ENCODE measurements around the gene DOCK6. TPM values are rescaled to one million over a fixed set of nuclear protein-coding genes. Genes with fewer than 3 reads are reported as not detected.

The DOCK6 gene
- polyA plus RNA-seq, 1 donor from 2014 or later: not detected

- Histone ChIP-seq H2AFZ (ENCODE audit: low read depth, low read length) (no peak overlapping the region), H3K9ac (ENCODE audit: low read length) (no peak overlapping the region), H3K9me3 (ENCODE audit: low read length) (no peaks in the 10 kb centered on the region), H4K20me1 (ENCODE audit: insufficient read depth) (no peaks in the 10 kb centered on the region), H3K4me2 (ENCODE audit: low read length) (no peak overlapping the region), H3K79me2 (replicated peaks; ENCODE audit: insufficient read depth, low read length) (no peaks in the 10 kb centered on the region), H3F3A (ENCODE audit: insufficient read depth, low read length, poor library complexity, severe bottlenecking) (no peaks in the 10 kb centered on the region), H3K4me3 (ENCODE audit: low read length) (no peak overlapping the region), H3K36me3 (ENCODE audit: insufficient read depth, low read length) (no peaks in the 10 kb centered on the region), H3K27ac (ENCODE audit: low read length) (no peak overlapping the region), H3K27me3 (ENCODE audit: insufficient read depth, low read depth, low read length) (no peaks in the 10 kb centered on the region), H3K9me2 (ENCODE audit: insufficient read depth, low read length) (no peaks in the 10 kb centered on the region)
- TF ChIP-seq EP300 (conservative IDR thresholded peaks at IDR 0.05; ENCODE audit: poor library complexity, severe bottlenecking) (no peak), POLR2AphosphoS5 (IDR thresholded peaks at IDR 0.05) (no peak), EZH2 (IDR thresholded peaks at IDR 0.05; ENCODE audit: borderline replicate concordance, insufficient read depth, low read length, poor library complexity, severe bottlenecking) (no peak), MXI1 (conservative IDR thresholded peaks at IDR 0.05; ENCODE audit: poor library complexity, severe bottlenecking) (no peak), SMC3 (conservative IDR thresholded peaks at IDR 0.05; ENCODE audit: poor library complexity) (no peak), RAD21 (conservative IDR thresholded peaks at IDR 0.05) (no peak), TAF1 (IDR thresholded peaks at IDR 0.05; ENCODE audit: low read depth) (no peak)
- TF ChIP-seq, protein P1, sequence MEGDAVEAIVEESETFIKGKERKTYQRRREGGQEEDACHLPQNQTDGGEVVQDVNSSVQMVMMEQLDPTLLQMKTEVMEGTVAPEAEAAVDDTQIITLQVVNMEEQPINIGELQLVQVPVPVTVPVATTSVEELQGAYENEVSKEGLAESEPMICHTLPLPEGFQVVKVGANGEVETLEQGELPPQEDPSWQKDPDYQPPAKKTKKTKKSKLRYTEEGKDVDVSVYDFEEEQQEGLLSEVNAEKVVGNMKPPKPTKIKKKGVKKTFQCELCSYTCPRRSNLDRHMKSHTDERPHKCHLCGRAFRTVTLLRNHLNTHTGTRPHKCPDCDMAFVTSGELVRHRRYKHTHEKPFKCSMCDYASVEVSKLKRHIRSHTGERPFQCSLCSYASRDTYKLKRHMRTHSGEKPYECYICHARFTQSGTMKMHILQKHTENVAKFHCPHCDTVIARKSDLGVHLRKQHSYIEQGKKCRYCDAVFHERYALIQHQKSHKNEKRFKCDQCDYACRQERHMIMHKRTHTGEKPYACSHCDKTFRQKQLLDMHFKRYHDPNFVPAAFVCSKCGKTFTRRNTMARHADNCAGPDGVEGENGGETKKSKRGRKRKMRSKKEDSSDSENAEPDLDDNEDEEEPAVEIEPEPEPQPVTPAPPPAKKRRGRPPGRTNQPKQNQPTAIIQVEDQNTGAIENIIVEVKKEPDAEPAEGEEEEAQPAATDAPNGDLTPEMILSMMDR (IDR thresholded peaks at IDR 0.05; ENCODE audit: poor library complexity, severe bottlenecking): no peak
- TF ChIP-seq, protein P2, sequence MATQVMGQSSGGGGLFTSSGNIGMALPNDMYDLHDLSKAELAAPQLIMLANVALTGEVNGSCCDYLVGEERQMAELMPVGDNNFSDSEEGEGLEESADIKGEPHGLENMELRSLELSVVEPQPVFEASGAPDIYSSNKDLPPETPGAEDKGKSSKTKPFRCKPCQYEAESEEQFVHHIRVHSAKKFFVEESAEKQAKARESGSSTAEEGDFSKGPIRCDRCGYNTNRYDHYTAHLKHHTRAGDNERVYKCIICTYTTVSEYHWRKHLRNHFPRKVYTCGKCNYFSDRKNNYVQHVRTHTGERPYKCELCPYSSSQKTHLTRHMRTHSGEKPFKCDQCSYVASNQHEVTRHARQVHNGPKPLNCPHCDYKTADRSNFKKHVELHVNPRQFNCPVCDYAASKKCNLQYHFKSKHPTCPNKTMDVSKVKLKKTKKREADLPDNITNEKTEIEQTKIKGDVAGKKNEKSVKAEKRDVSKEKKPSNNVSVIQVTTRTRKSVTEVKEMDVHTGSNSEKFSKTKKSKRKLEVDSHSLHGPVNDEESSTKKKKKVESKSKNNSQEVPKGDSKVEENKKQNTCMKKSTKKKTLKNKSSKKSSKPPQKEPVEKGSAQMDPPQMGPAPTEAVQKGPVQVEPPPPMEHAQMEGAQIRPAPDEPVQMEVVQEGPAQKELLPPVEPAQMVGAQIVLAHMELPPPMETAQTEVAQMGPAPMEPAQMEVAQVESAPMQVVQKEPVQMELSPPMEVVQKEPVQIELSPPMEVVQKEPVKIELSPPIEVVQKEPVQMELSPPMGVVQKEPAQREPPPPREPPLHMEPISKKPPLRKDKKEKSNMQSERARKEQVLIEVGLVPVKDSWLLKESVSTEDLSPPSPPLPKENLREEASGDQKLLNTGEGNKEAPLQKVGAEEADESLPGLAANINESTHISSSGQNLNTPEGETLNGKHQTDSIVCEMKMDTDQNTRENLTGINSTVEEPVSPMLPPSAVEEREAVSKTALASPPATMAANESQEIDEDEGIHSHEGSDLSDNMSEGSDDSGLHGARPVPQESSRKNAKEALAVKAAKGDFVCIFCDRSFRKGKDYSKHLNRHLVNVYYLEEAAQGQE (IDR thresholded peaks at IDR 0.05; ENCODE audit: borderline replicate concordance): no peak
Measured at GRCh38 chr19:11242864-11243797, 19.2 kb downstream of the DOCK6 start.

- H3K27ac ChIP-seq (ENCODE audit: low read length): no peak overlapping the region
- no peak overlapping the region for H2AFZ ChIP-seq (ENCODE audit: low read depth, low read length)
- no peaks in the 10 kb centered on the region for H3K9me2 ChIP-seq (ENCODE audit: insufficient read depth, low read length)
- no peaks in the 10 kb centered on the region for H3F3A ChIP-seq (ENCODE audit: insufficient read depth, low read length, poor library complexity, severe bottlenecking)
- H3K4me3 ChIP-seq (ENCODE audit: low read length): no peak overlapping the region
- H3K79me2 ChIP-seq (replicated peaks; ENCODE audit: insufficient read depth, low read length): no peaks in the 10 kb centered on the region
- H3K36me3 ChIP-seq (ENCODE audit: insufficient read depth, low read length): no peaks in the 10 kb centered on the region
- no peaks in the 10 kb centered on the region for H3K27me3 ChIP-seq (ENCODE audit: insufficient read depth, low read depth, low read length)
- no peak overlapping the region for H3K4me2 ChIP-seq (ENCODE audit: low read length)
- H4K20me1 ChIP-seq (ENCODE audit: insufficient read depth): no peaks in the 10 kb centered on the region
- no peaks in the 10 kb centered on the region for H3K9me3 ChIP-seq (ENCODE audit: low read length)
- TF ChIP-seq, protein P2 (IDR thresholded peaks at IDR 0.05; ENCODE audit: borderline replicate concordance): no peak
- TF ChIP-seq EP300 (conservative IDR thresholded peaks at IDR 0.05; ENCODE audit: poor library complexity, severe bottlenecking) (no peak), EZH2 (IDR thresholded peaks at IDR 0.05; ENCODE audit: borderline replicate concordance, insufficient read depth, low read length, poor library complexity, severe bottlenecking) (no peak), TAF1 (IDR thresholded peaks at IDR 0.05; ENCODE audit: low read depth) (no peak), POLR2AphosphoS5 (IDR thresholded peaks at IDR 0.05) (no peak), MXI1 (conservative IDR thresholded peaks at IDR 0.05; ENCODE audit: poor library complexity, severe bottlenecking) (no peak), RAD21 (conservative IDR thresholded peaks at IDR 0.05) (no peak)
- TF ChIP-seq, protein P1 (IDR thresholded peaks at IDR 0.05; ENCODE audit: poor library complexity, severe bottlenecking): no peak
- no peak overlapping the region for H3K9ac ChIP-seq (ENCODE audit: low read length)
Measured at GRCh38 chr19:11242025-11242424, 20.3 kb downstream of the DOCK6 start.

Measured in neural cell (in vitro differentiated cells).